HepG2 (cell line): ENCODE measurements around the gene OGFOD3. TPM values are rescaled to one million over a fixed set of nuclear protein-coding genes. Genes with fewer than 3 reads are reported as not detected.

Experiments
- ATF6 ChIP-seq: sonication (generic); formaldehyde crosslinking; conservative IDR thresholded peaks from 2 replicates; pipeline ENCODE4 v1.4.0; 2020; ENCODE audit warnings: missing genetic modification reagents
- DPF2 ChIP-seq: sonication (generic); formaldehyde crosslinking; IDR thresholded peaks from 2 replicates; pipeline ENCODE4 v1.4.0; 2020; ENCODE audit warnings: mild to moderate bottlenecking, low read depth, missing genetic modification reagents, borderline replicate concordance
- HDAC1 ChIP-seq: sonication (generic); formaldehyde crosslinking; IDR thresholded peaks from 2 replicates; pipeline ENCODE4 v1.5.1; 2020; ENCODE audit warnings: mild to moderate bottlenecking, missing genetic modification reagents
- HOMEZ ChIP-seq: IDR thresholded peaks from 2 replicates; pipeline ENCODE4 v1.6.1; 2016; ENCODE audit warnings: low read depth
- KDM6A ChIP-seq: IDR thresholded peaks from 2 replicates; pipeline ENCODE4 v1.6.1; 2016; ENCODE audit warnings: low read depth
- KLF15 ChIP-seq: sonication (generic); formaldehyde crosslinking; IDR thresholded peaks from 2 replicates; pipeline ENCODE4 v1.8.1; 2023; ENCODE audit warnings: borderline replicate concordance, mild to moderate bottlenecking, inconsistent platforms, missing genetic modification reagents, mixed read lengths
- NCOR1 ChIP-seq: fragments of 200-600 bp; sonication (generic); IDR thresholded peaks from 2 replicates; pipeline ENCODE4 v1.7.0; 2017; ENCODE audit warnings: antibody characterized with exemption, low read length, borderline replicate concordance
- THAP7 ChIP-seq: sonication (generic); formaldehyde crosslinking; IDR thresholded peaks from 2 replicates; pipeline ENCODE4 v1.8.1; 2023; ENCODE audit warnings: mild to moderate bottlenecking, missing genetic modification reagents
- TOPORS ChIP-seq: sonication (generic); formaldehyde crosslinking; IDR thresholded peaks from 2 replicates; pipeline ENCODE4 v1.8.0; 2023; ENCODE audit warnings: mild to moderate bottlenecking, missing genetic modification reagents
- ZC3H4 ChIP-seq: sonication (generic); formaldehyde crosslinking; IDR thresholded peaks from 2 replicates; pipeline ENCODE4 v1.4.0; 2020; ENCODE audit warnings: missing genetic modification reagents, borderline replicate concordance
- ZFAT ChIP-seq: sonication (generic); formaldehyde crosslinking; conservative IDR thresholded peaks from 2 replicates; pipeline ENCODE4 v1.8.1; 2023; ENCODE audit warnings: missing genetic modification reagents, inconsistent platforms
- ZNF12 ChIP-seq: sonication (generic); formaldehyde crosslinking; IDR thresholded peaks from 2 replicates; pipeline ENCODE4 v1.5.0; 2020; ENCODE audit warnings: missing genetic modification reagents
- ZNF160 ChIP-seq: sonication (generic); formaldehyde crosslinking; IDR thresholded peaks from 2 replicates; pipeline ENCODE4 v1.8.0; 2022; ENCODE audit warnings: mild to moderate bottlenecking, inconsistent platforms, missing genetic modification reagents
- ZNF296 ChIP-seq: sonication (generic); formaldehyde crosslinking; conservative IDR thresholded peaks from 2 replicates; pipeline ENCODE4 v1.5.0; 2020; ENCODE audit warnings: mild to moderate bottlenecking, missing genetic modification reagents
- ZNF550 ChIP-seq: sonication (generic); formaldehyde crosslinking; IDR thresholded peaks from 2 replicates; pipeline ENCODE4 v1.4.0; 2020; ENCODE audit warnings: mild to moderate bottlenecking, missing genetic modification reagents, borderline replicate concordance
- ZNF576 ChIP-seq: sonication (generic); formaldehyde crosslinking; IDR thresholded peaks from 2 replicates; pipeline ENCODE4 v1.4.0; 2020; ENCODE audit warnings: mild to moderate bottlenecking, missing genetic modification reagents
- ZNF644 ChIP-seq: IDR thresholded peaks from 2 replicates; pipeline ENCODE4 v1.6.1; 2016; ENCODE audit warnings: low read depth
- ZNF775 ChIP-seq: sonication (generic); formaldehyde crosslinking; IDR thresholded peaks from 2 replicates; pipeline ENCODE4 v1.4.0; 2020; ENCODE audit warnings: missing genetic modification reagents, mild to moderate bottlenecking, moderate library complexity, borderline replicate concordance
- ZZZ3 ChIP-seq: sonication (generic); formaldehyde crosslinking; IDR thresholded peaks from 2 replicates; pipeline ENCODE4 v1.4.0; 2020; ENCODE audit warnings: missing genetic modification reagents, mild to moderate bottlenecking, borderline replicate concordance
- polyA plus RNA-seq, 8 experiments: library from polyadenylated mRNA; depleted of rRNA in 3 of 8; stranded (reverse) in 7 of 8; unstranded in 1 of 8; fragments of >200 nt; fragmentation: Illumina TruSeq in 4 of 8; extraction: Trizol in 4 of 8; gene quantifications; 2 replicates each; pipeline versions ENCODE4 v1.2.1 to v1.2.3, GENCODE V29; 2011 to 2016; ENCODE audit warnings: low read depth in 4 of 8, missing spikeins in 1 of 8, mixed read lengths in 1 of 8; ENCODE audit not compliant: insufficient read depth in 1 of 8
- total RNA-seq, 5 experiments: library from RNA; depleted of rRNA; stranded (reverse); fragments of >200 nt; fragmentation: Illumina TruSeq; extraction: Trizol; gene quantifications; 2 replicates each; pipeline ENCODE4 v1.2.3, GENCODE V29; 2016; ENCODE audit warnings: low read depth in 1 of 5
- TF ChIP-seq, protein P1 (sequence below): sonication (generic); formaldehyde crosslinking; IDR thresholded peaks from 2 replicates; pipeline ENCODE4 v1.8.0; 2022; ENCODE audit warnings: mild to moderate bottlenecking, missing genetic modification reagents; ENCODE audit not compliant: insufficient replicate concordance
- TF ChIP-seq, protein P2 (sequence below): sonication (generic); formaldehyde crosslinking; IDR thresholded peaks from 2 replicates; pipeline ENCODE4 v1.4.0; 2020; ENCODE audit warnings: mild to moderate bottlenecking, missing genetic modification reagents
- TF ChIP-seq, protein P3 (sequence below): conservative IDR thresholded peaks from 2 replicates; pipeline ENCODE4 v1.6.1; 2018; ENCODE audit warnings: missing genetic modification reagents

Gene OGFOD3
- total and polyA plus RNA-seq, 2 of the 13 experiments (the other 11 are each of a cell fraction or from before 2014, with no cell fraction given) = 40.0 to 42.1 TPM

DNA sequence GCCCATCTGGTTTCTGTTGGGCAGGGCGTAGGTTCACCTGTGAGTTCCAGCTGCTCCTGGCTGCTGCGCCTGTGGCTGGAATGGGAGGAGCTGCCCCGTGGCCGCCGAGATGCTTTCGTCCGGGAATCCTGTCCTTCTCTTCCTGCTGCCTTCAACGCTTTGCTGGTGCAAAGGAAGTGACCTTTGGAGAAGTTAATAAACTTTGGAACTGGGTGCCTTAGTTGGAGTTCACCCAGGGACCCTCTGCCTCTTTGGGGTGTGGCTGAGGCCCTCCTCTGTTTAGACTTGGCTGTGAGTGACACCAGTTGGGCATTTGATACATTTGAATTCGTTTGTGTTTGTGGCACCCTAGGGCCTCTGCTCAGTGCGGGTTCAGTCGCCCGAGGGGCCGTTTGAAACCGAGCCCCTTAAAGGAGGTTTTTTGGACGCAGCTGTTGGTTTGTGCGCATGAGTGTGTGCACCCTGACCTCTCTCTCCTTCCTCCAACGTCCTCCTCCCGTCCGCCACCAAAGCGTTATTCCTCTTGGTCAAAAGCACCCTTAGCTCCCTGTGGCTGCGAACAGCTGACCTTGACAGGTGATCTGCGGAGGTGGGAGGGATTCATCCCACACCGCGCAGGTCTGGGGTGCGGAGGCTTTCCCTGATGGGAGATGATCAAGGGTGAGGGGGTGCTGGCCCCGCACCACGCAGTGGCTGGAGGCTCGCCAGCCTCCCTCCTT lies 75.9 kb downstream of the OGFOD3 start (continued):
- TF ChIP-seq ZNF160 (CRISPR knock-in tag) (no peak), TOPORS (CRISPR knock-in tag) (no peak), DPF2 (CRISPR knock-in tag) (no peak; the same call in 1 of the 2 replicates), ZNF644 (CRISPR knock-in tag) (no peak), KDM6A (CRISPR knock-in tag) (no peak), ZFAT (no peak), THAP7 (CRISPR knock-in tag) (no peak), ZNF775 (CRISPR knock-in tag) (no peak), ATF6 (CRISPR knock-in tag) (no peak), NCOR1 (no peak), HDAC1 (CRISPR knock-in tag) (no peak), ZNF12 (CRISPR knock-in tag) (no peak), ZNF550 (CRISPR knock-in tag) (no peak), KLF15 (CRISPR knock-in tag) (no peak), ZC3H4 (CRISPR knock-in tag) (0 out of 2 replicates have a peak, but pooled peaks have one; percentile 19), HOMEZ (CRISPR knock-in tag) (no peak), ZNF296 (no peak), ZZZ3 (no peak), ZNF576 (CRISPR knock-in tag) (no peak)
- TF ChIP-seq, protein P1, sequence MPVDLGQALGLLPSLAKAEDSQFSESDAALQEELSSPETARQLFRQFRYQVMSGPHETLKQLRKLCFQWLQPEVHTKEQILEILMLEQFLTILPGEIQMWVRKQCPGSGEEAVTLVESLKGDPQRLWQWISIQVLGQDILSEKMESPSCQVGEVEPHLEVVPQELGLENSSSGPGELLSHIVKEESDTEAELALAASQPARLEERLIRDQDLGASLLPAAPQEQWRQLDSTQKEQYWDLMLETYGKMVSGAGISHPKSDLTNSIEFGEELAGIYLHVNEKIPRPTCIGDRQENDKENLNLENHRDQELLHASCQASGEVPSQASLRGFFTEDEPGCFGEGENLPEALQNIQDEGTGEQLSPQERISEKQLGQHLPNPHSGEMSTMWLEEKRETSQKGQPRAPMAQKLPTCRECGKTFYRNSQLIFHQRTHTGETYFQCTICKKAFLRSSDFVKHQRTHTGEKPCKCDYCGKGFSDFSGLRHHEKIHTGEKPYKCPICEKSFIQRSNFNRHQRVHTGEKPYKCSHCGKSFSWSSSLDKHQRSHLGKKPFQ (CRISPR knock-in tag) = no peak
- TF ChIP-seq, protein P2, sequence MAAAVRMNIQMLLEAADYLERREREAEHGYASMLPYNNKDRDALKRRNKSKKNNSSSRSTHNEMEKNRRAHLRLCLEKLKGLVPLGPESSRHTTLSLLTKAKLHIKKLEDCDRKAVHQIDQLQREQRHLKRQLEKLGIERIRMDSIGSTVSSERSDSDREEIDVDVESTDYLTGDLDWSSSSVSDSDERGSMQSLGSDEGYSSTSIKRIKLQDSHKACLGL (CRISPR knock-in tag) = no peak
- TF ChIP-seq, protein P3, sequence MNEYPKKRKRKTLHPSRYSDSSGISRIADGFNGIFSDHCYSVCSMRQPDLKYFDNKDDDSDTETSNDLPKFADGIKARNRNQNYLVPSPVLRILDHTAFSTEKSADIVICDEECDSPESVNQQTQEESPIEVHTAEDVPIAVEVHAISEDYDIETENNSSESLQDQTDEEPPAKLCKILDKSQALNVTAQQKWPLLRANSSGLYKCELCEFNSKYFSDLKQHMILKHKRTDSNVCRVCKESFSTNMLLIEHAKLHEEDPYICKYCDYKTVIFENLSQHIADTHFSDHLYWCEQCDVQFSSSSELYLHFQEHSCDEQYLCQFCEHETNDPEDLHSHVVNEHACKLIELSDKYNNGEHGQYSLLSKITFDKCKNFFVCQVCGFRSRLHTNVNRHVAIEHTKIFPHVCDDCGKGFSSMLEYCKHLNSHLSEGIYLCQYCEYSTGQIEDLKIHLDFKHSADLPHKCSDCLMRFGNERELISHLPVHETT (CRISPR knock-in tag) = no peak
